ENCODE data around the gene CEPT1. TPM values are rescaled to one million over a fixed set of nuclear protein-coding genes. Genes with fewer than 3 reads are reported as not detected.

The CEPT1 gene
- total RNA-seq, 1 experiment from 2014 or later, result 34.2 TPM

DNA sequence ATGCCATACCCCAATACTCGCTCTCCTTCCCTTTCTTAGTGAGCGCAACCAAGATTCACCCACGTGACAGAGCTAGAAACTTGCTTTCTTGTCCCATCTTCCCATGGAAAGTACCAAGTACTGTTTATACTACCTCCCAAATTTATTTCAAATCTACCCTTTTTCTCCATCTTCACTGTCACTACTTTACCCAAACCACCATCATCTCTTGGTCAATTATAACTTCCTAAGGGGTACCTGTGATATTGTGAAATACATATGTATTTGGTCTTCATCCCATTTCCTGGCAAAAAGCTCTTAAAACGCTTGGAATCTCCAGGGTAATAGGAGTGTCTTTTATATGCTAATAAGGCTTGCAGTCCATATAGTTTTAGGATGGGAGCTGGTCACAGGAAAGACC is 8.3 kb upstream of the CEPT1 start:
- ChIA-PET POLR2A (no interaction called here), CTCF (no interaction called here), RAD21 (ENCODE audit: low non-redundant PET in 1 of 2, low total read pairs in 2 of 2, uncharacterized antibody in 2 of 2, unreplicated experiment in 2 of 2) (no interaction called here)
- TF ChIP-seq RAD21 (IDR thresholded peaks at IDR 0.05; ENCODE audit: low read depth) (no peak), POLR2AphosphoS5 (IDR thresholded peaks at IDR 0.05; ENCODE audit: low read depth, low read length) (no peak), YY1 (IDR thresholded peaks at IDR 0.05; ENCODE audit: extremely low read depth, insufficient replicate concordance, low read depth, low read length) (no peak), SP1 (IDR thresholded peaks at IDR 0.05; ENCODE audit: low read depth) (no peak), EZH2phosphoT487 (IDR thresholded peaks at IDR 0.05; ENCODE audit: borderline replicate concordance) (no peak), CBX3 (IDR thresholded peaks at IDR 0.05; ENCODE audit: low read depth) (no peak)
- TF ChIP-seq, protein P1, sequence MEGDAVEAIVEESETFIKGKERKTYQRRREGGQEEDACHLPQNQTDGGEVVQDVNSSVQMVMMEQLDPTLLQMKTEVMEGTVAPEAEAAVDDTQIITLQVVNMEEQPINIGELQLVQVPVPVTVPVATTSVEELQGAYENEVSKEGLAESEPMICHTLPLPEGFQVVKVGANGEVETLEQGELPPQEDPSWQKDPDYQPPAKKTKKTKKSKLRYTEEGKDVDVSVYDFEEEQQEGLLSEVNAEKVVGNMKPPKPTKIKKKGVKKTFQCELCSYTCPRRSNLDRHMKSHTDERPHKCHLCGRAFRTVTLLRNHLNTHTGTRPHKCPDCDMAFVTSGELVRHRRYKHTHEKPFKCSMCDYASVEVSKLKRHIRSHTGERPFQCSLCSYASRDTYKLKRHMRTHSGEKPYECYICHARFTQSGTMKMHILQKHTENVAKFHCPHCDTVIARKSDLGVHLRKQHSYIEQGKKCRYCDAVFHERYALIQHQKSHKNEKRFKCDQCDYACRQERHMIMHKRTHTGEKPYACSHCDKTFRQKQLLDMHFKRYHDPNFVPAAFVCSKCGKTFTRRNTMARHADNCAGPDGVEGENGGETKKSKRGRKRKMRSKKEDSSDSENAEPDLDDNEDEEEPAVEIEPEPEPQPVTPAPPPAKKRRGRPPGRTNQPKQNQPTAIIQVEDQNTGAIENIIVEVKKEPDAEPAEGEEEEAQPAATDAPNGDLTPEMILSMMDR (IDR thresholded peaks at IDR 0.05 in 2 of 3, conservative IDR thresholded peaks at IDR 0.05 in 1 of 3; ENCODE audit: borderline replicate concordance in 1 of 3, insufficient read depth in 1 of 3, low read depth in 2 of 3, low read length in 2 of 3), result no peak
- H3K27me3 ChIP-seq (ENCODE audit: insufficient read depth, low read length), result no peaks in the 10 kb centered on the region
- intact Hi-C loops (cut with micrococcal nuclease), result no loop called here
- no peaks in the 10 kb centered on the region for H3K79me2 ChIP-seq (ENCODE audit: insufficient read depth, low read length)
- H2AFZ ChIP-seq (ENCODE audit: low read depth, low read length, poor library complexity, severe bottlenecking), result no peak overlapping the region
- ATAC-seq (no peak), DNase-seq (ENCODE audit: low read depth, low spot score) (no peak)
- no peaks in the 10 kb centered on the region for H3K9me2 ChIP-seq (ENCODE audit: insufficient read depth)
- H3K4me1 ChIP-seq (ENCODE audit: control insufficient read depth in 1 of 2, insufficient read depth in 2 of 2, low read length in 2 of 2), result no peaks in the 10 kb centered on the region
- no peak overlapping the region for H3K4me3 ChIP-seq (replicated peaks in 1 of 2; ENCODE audit: low read depth in 1 of 2, low read length in 2 of 2)
- no peaks in the 10 kb centered on the region for H4K20me1 ChIP-seq (ENCODE audit: insufficient read depth)
- H3K9ac ChIP-seq (ENCODE audit: low read length), result no peak overlapping the region
- H3K27ac ChIP-seq (ENCODE audit: low read depth, low read length), result no peak overlapping the region
- peaks cover 0 to 15% of the 10 kb centered on the region in 2 experiments; a peak in 2 of 4 replicates for H3K36me3 ChIP-seq (ENCODE audit: control insufficient read depth in 1 of 2, insufficient read depth in 2 of 2, low read length in 2 of 2)
- no TSS peak for BruUV-seq (replicated peaks)
- H3K4me2 ChIP-seq (ENCODE audit: low read length), result no peak overlapping the region
- H3K9me3 ChIP-seq (ENCODE audit: control insufficient read depth in 1 of 2, insufficient read depth in 1 of 2, low read depth in 1 of 2, low read length in 2 of 2), result no peaks in the 10 kb centered on the region

DNA sequence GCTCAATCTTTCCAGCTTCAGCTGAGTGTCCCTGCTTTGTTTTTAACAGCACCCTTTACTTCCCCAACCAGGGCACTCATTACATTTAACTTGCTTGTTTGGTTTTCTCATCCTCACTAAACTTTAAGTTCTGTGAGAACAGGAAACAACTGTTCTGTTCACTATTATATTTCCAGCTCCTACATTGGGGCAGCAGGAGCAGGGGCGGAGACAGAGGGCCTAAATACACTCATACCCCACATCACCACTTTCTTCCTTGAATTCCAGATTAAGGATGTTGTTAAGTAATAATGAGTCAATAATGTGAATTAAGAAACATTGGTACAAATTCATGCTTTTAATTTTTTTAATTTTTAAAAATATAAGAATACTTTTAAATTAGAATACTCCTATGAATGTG is 6.2 kb upstream of the CEPT1 start:
- Histone ChIP-seq H4K20me1 (ENCODE audit: insufficient read depth) (no peaks in the 10 kb centered on the region), H2AFZ (ENCODE audit: low read depth, low read length, poor library complexity, severe bottlenecking) (no peak overlapping the region), H3K27ac (ENCODE audit: low read depth, low read length) (no peak overlapping the region), H3K9me3 (ENCODE audit: control insufficient read depth in 1 of 2, insufficient read depth in 1 of 2, low read depth in 1 of 2, low read length in 2 of 2) (no peaks in the 10 kb centered on the region), H3K4me1 (ENCODE audit: control insufficient read depth in 1 of 2, insufficient read depth in 2 of 2, low read length in 2 of 2) (no peaks in the 10 kb centered on the region; a peak in 1 of 4 replicates), H3K4me3 (replicated peaks in 1 of 2; ENCODE audit: low read depth in 1 of 2, low read length in 2 of 2) (no peak overlapping the region), H3K27me3 (ENCODE audit: insufficient read depth, low read length) (no peaks in the 10 kb centered on the region), H3K4me2 (ENCODE audit: low read length) (no peak overlapping the region), H3K36me3 (ENCODE audit: control insufficient read depth in 1 of 2, insufficient read depth in 2 of 2, low read length in 2 of 2) (peaks cover 4 to 13% of the 10 kb centered on the region in 2 experiments), H3K9me2 (ENCODE audit: insufficient read depth) (no peaks in the 10 kb centered on the region), H3K79me2 (ENCODE audit: insufficient read depth, low read length) (peaks cover 15% of the 10 kb centered on the region), H3K9ac (ENCODE audit: low read length) (no peak overlapping the region)
- intact Hi-C loops (cut with micrococcal nuclease), result no loop called here
- no TSS peak for BruUV-seq (replicated peaks)
- ATAC-seq (no peak), DNase-seq (ENCODE audit: low read depth, low spot score) (no peak)
- ChIA-PET RAD21 (ENCODE audit: low non-redundant PET in 1 of 2, low total read pairs in 2 of 2, uncharacterized antibody in 2 of 2, unreplicated experiment in 2 of 2) (no interaction called here), CTCF (no interaction called here), POLR2A (no interaction called here)
- TF ChIP-seq CBX3 (IDR thresholded peaks at IDR 0.05; ENCODE audit: low read depth) (no peak), YY1 (IDR thresholded peaks at IDR 0.05; ENCODE audit: extremely low read depth, insufficient replicate concordance, low read depth, low read length) (no peak), SIN3A (IDR thresholded peaks at IDR 0.05; ENCODE audit: low read depth) (no peak), ELF1 (IDR thresholded peaks at IDR 0.05; ENCODE audit: borderline replicate concordance, low read depth) (no peak), TCF7L2 (IDR thresholded peaks at IDR 0.05; ENCODE audit: borderline replicate concordance, extremely low read depth, insufficient read depth, insufficient read length) (no peak), POLR2AphosphoS5 (IDR thresholded peaks at IDR 0.05; ENCODE audit: low read depth, low read length) (no peak), JUND (IDR thresholded peaks at IDR 0.05) (no peak), ZNF274 (IDR thresholded peaks at IDR 0.05; ENCODE audit: low read depth, low read length) (no peak), SRF (IDR thresholded peaks at IDR 0.05; ENCODE audit: low read depth) (no peak)
- TF ChIP-seq, protein P2, sequence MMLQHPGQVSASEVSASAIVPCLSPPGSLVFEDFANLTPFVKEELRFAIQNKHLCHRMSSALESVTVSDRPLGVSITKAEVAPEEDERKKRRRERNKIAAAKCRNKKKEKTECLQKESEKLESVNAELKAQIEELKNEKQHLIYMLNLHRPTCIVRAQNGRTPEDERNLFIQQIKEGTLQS (IDR thresholded peaks at IDR 0.05), result no peak
- TF ChIP-seq, protein P3, sequence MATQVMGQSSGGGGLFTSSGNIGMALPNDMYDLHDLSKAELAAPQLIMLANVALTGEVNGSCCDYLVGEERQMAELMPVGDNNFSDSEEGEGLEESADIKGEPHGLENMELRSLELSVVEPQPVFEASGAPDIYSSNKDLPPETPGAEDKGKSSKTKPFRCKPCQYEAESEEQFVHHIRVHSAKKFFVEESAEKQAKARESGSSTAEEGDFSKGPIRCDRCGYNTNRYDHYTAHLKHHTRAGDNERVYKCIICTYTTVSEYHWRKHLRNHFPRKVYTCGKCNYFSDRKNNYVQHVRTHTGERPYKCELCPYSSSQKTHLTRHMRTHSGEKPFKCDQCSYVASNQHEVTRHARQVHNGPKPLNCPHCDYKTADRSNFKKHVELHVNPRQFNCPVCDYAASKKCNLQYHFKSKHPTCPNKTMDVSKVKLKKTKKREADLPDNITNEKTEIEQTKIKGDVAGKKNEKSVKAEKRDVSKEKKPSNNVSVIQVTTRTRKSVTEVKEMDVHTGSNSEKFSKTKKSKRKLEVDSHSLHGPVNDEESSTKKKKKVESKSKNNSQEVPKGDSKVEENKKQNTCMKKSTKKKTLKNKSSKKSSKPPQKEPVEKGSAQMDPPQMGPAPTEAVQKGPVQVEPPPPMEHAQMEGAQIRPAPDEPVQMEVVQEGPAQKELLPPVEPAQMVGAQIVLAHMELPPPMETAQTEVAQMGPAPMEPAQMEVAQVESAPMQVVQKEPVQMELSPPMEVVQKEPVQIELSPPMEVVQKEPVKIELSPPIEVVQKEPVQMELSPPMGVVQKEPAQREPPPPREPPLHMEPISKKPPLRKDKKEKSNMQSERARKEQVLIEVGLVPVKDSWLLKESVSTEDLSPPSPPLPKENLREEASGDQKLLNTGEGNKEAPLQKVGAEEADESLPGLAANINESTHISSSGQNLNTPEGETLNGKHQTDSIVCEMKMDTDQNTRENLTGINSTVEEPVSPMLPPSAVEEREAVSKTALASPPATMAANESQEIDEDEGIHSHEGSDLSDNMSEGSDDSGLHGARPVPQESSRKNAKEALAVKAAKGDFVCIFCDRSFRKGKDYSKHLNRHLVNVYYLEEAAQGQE (IDR thresholded peaks at IDR 0.05; ENCODE audit: low read depth), result no peak
